GM10266 (cell line): ENCODE results near the gene PACRGL.

Experiments
- DNase-seq: peaks from one replicate; pipeline ENCODE4 v3.0.0; 2012; ENCODE audit errors: extremely low spot score
- CTCF ChIP-seq: IDR thresholded peaks from 2 replicates; pipeline ENCODE4 v1.5.1; 2012; ENCODE audit warnings: mild to moderate bottlenecking, low read depth; ENCODE audit not compliant: control insufficient read depth, insufficient read depth; ENCODE audit errors: missing control alignments

Gene PACRGL

GRCh38 chr4:20700007-20700761 lies at the start of gene PACRGL:
PACRGL (plus strand) TSS chr4:20700458; CDS start chr4:20704482, 4,024 bp downstream.
- DNase-seq = peak; percentile 87

DNA sequence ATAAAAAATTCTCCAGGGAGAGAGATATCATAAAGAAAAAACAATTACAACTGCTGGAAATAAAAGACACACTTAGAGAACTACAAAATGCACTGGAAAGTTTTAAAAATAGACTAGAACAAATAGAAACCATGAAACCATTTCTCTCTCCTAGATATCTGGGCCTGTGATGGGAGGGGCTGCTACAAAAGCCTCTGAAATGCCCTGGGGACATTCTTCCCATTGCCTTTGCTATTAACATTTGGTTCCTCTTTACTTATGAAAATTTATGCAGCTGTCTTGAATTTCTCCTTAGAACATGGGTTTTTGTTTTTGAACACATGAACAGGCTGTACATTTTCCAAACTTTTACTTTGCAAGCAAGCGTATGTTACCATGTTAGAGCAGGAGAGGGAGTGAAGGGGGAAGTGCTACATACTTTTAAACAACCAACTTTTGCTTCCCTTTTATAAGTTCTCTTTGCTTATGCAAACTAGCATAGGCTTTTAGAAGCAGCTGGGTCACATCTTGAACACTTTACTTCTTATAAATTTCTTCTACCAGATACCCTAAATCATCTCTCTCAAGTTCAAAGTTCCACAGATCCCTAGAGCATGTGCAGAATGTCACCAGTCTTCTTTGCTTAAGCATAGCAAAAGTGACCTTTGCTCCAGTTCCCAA lies 47.9 kb upstream of the PACRGL start:
- TF ChIP-seq CTCF = no peak
- no peak for DNase-seq

More at GRCh38 chr4:20700007-20700761, at the start of gene PACRGL:
- no peak for TF ChIP-seq CTCF

DNA sequence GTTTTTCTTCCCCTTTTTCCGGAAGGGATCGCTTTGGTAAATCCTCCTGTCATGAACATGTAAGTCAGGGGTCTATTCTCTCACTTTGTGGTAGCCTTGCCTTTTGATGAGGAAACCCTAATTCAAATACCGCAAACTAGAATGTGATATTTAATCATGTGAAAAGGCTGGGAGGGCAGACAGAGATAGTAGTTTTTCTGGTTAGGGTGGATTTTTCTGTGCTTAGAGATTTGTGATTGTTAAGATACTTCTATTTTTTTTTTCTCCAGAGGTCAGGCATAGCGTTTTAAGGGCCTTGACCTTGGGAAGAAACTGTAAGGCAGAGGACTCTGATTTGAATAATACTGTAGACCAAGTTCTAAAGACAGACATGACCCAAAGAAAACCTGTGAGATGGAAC lies 41.8 kb upstream of the PACRGL start:
- DNase-seq = no peak
- no peak for TF ChIP-seq CTCF

- no peak for DNase-seq
- TF ChIP-seq CTCF = no peak
Observed at GRCh38 chr4:20662851-20663250, 37.4 kb upstream of the PACRGL start.

DNA sequence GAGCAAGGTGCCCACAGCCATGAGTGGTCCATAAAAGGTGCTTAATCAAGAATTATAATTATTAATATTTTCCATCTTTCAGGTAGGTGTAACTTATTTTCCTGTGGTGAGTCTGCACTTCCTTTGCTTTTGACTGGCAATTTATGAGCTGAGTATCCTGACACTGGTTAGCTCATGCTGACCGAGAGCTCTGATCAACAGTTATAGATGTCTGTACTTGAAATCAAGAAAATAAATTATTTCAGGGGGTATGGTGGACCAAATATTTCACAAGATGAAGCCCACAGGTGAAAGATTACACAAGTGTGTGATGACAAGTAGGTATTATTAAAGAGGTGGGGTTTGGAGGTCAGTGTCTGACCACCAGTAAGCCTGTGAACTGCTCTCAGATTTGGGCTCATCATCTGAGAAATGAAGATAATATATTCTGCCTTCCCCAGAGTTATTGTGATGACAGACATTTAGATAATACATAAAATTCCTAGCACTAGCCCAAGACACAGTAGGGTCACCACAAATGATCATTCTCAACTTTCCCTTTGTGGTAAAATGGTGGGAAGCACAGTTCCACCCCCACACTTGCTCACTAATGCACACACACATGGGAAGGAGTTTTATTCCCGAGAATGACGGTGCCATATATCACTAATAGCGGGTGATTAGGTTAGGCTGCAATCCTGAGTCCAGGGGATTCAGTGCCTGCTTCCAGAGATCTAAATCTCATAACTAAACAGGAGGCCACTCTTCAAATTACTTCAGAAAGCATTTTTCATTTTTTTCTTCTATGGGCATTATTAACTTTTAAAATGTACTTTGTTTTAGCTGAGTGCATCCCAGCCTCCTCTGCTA lies 34.0 kb upstream of the PACRGL start:
- DNase-seq = no peak
- TF ChIP-seq CTCF = no peak

DNA sequence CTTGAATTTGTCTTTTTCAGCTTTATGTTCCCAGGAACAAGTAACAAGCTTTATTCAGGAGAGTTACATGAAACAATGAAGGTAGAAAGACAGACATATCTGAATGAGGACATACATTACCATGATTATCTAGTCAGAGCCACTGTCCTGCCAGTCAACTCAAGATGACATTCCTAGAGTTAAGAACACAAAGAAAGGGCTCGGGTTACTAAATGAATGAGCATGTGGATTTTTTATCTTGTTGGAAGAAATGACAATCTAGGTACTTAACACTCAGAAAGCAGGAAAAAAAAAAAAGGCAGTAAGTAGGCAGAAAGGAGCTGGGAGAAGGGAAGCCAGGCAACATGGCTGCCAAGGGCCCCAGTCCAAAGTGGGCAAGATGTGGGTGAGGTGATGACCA lies 28.0 kb upstream of the PACRGL start:
- no peak for DNase-seq
- TF ChIP-seq CTCF = no peak
